HCT116 (cell line): ENCODE data around the gene ISYNA1.

Experiments
- ELF1 ChIP-seq: IDR thresholded peaks from 2 replicates; pipeline ENCODE4 v1.6.1; 2012; ENCODE audit warnings: low read depth, borderline replicate concordance
- EZH2 ChIP-seq: fragments of 200-600 bp; sonication (generic); IDR thresholded peaks from 2 replicates; pipeline ENCODE4 v1.6.1; 2017; ENCODE audit warnings: antibody characterized with exemption, mixed run types
- JUND ChIP-seq: IDR thresholded peaks from 2 replicates; pipeline ENCODE4 v1.6.1; 2012
- POLR2A ChIP-seq: IDR thresholded peaks from 2 replicates; pipeline ENCODE4 v1.7.0; 2011; ENCODE audit warnings: borderline replicate concordance; ENCODE audit not compliant: insufficient read depth, insufficient read length; ENCODE audit errors: extremely low read depth
- POLR2AphosphoS5 ChIP-seq: IDR thresholded peaks from 2 replicates; pipeline ENCODE4 v1.6.1; 2011; ENCODE audit warnings: mild to moderate bottlenecking, low read depth, low read length, moderate library complexity
- TF ChIP-seq, protein P1 (sequence below), 3 experiments: fragments of 200-600 bp in 1 of 3; sonication (generic) in 1 of 3; IDR thresholded peaks in 2 of 3; conservative IDR thresholded peaks in 1 of 3; 2 replicates each; pipeline ENCODE4 v1.5.1; 2012 to 2017; ENCODE audit warnings: low read depth in 2 of 3, low read length in 2 of 3, antibody characterized with exemption in 1 of 3, borderline replicate concordance in 1 of 3, control low read depth in 1 of 3, mild to moderate bottlenecking in 1 of 3, mixed read lengths in 1 of 3, mixed run types in 1 of 3, moderate library complexity in 1 of 3; ENCODE audit not compliant: insufficient read depth in 1 of 3
- TF ChIP-seq, protein P2 (sequence below): IDR thresholded peaks from 2 replicates; pipeline ENCODE4 v1.6.1; 2012; ENCODE audit warnings: low read depth

DNA sequence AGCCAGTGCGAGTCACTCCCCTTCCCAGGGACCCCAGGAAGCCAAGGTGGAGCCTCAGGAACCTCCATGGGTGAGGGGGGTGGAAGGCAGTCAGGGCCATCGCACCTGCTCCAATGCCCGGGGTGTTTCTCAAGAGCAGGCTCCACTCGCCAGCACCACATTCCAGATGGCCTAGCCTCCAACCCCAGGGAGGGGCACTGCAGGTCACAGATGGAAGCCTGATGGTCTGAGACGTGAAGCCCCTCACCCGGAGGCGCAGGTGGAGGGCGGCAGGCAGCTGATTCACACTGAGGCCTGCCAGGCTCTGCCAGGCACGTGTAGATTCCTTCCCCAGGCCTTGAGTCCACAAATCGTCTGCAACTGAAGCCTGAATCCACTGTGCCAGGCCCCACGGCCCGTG, 23.0 kb upstream of the ISYNA1 start:
- no peak for TF ChIP-seq ELF1
- no peak for TF ChIP-seq JUND
- TF ChIP-seq, protein P1, sequence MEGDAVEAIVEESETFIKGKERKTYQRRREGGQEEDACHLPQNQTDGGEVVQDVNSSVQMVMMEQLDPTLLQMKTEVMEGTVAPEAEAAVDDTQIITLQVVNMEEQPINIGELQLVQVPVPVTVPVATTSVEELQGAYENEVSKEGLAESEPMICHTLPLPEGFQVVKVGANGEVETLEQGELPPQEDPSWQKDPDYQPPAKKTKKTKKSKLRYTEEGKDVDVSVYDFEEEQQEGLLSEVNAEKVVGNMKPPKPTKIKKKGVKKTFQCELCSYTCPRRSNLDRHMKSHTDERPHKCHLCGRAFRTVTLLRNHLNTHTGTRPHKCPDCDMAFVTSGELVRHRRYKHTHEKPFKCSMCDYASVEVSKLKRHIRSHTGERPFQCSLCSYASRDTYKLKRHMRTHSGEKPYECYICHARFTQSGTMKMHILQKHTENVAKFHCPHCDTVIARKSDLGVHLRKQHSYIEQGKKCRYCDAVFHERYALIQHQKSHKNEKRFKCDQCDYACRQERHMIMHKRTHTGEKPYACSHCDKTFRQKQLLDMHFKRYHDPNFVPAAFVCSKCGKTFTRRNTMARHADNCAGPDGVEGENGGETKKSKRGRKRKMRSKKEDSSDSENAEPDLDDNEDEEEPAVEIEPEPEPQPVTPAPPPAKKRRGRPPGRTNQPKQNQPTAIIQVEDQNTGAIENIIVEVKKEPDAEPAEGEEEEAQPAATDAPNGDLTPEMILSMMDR (IDR thresholded peaks at IDR 0.05 in 2 of 3, conservative IDR thresholded peaks at IDR 0.05 in 1 of 3; ENCODE audit: borderline replicate concordance in 1 of 3, insufficient read depth in 1 of 3, low read depth in 2 of 3, low read length in 2 of 3), result no peak
- no peak for TF ChIP-seq POLR2AphosphoS5
- no peak for TF ChIP-seq EZH2
- no peak for TF ChIP-seq POLR2A
- TF ChIP-seq, protein P2, sequence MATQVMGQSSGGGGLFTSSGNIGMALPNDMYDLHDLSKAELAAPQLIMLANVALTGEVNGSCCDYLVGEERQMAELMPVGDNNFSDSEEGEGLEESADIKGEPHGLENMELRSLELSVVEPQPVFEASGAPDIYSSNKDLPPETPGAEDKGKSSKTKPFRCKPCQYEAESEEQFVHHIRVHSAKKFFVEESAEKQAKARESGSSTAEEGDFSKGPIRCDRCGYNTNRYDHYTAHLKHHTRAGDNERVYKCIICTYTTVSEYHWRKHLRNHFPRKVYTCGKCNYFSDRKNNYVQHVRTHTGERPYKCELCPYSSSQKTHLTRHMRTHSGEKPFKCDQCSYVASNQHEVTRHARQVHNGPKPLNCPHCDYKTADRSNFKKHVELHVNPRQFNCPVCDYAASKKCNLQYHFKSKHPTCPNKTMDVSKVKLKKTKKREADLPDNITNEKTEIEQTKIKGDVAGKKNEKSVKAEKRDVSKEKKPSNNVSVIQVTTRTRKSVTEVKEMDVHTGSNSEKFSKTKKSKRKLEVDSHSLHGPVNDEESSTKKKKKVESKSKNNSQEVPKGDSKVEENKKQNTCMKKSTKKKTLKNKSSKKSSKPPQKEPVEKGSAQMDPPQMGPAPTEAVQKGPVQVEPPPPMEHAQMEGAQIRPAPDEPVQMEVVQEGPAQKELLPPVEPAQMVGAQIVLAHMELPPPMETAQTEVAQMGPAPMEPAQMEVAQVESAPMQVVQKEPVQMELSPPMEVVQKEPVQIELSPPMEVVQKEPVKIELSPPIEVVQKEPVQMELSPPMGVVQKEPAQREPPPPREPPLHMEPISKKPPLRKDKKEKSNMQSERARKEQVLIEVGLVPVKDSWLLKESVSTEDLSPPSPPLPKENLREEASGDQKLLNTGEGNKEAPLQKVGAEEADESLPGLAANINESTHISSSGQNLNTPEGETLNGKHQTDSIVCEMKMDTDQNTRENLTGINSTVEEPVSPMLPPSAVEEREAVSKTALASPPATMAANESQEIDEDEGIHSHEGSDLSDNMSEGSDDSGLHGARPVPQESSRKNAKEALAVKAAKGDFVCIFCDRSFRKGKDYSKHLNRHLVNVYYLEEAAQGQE, result no peak
